Esophagus muscularis mucosa (tissue), 4 donors: ENCODE measurements around the gene NR0B2. TPM values are rescaled to one million over a fixed set of nuclear protein-coding genes. Genes with fewer than 3 reads are reported as not detected.

Source experiments
- DNase-seq: peaks from one replicate; pipeline ENCODE4 v3.0.0-alpha.2; 2017; ENCODE audit errors: extremely low spot score
- H3K27ac ChIP-seq, 4 donors: fragments of 200-600 bp; sonication (generic); replicated peaks in 1 of 4; 1 replicate in 3 of 4; 2 replicates in 1 of 4; pipeline ENCODE4 v1.5.1; 2016 to 2019; ENCODE audit warnings: mild to moderate bottlenecking in 1 of 4
- H3K27me3 ChIP-seq, 4 donors: fragments of 200-600 bp; sonication (generic); one replicate each; pipeline versions ENCODE4 v1.5.1 to v1.6.0; 2016 to 2019
- H3K36me3 ChIP-seq, 4 donors: fragments of 200-600 bp; sonication (generic); one replicate each; pipeline ENCODE4 v1.5.1; 2016 to 2019
- H3K4me1 ChIP-seq, 4 donors: fragments of 200-600 bp; sonication (generic); one replicate each; pipeline ENCODE4 v1.5.1; 2016 to 2019
- H3K4me3 ChIP-seq, 4 donors: fragments of 200-600 bp; sonication (generic); 1 replicate in 2 of 4; 2 replicates in 2 of 4; pipeline ENCODE4 v1.5.1; 2016 to 2019; ENCODE audit warnings: mild to moderate bottlenecking in 4 of 4, moderate library complexity in 1 of 4
- H3K9me3 ChIP-seq, 4 donors: fragments of 200-600 bp; sonication (generic); 1 replicate in 3 of 4; 2 replicates in 1 of 4; pipeline ENCODE4 v1.5.1; 2016 to 2019
- EP300 ChIP-seq: sonication (generic); formaldehyde crosslinking; IDR thresholded peaks from one replicate; pipeline ENCODE4 v1.6.1; 2017; ENCODE audit warnings: antibody characterized with exemption
- POLR2A ChIP-seq: fragments of 450-650 bp; IDR thresholded peaks from one replicate; pipeline ENCODE4 v1.6.1; 2017; ENCODE audit warnings: antibody characterized with exemption, moderate library complexity, mild to moderate bottlenecking, low read depth
- POLR2AphosphoS5 ChIP-seq, 2 donors: sonication (generic); formaldehyde crosslinking; IDR thresholded peaks; one replicate each; pipeline ENCODE4 v1.6.1; 2017; ENCODE audit warnings: antibody characterized with exemption in 2 of 2
- WGBS: methylation state at CpG from one replicate; pipeline ENCODE4 v1.1.5; 2018; 5-methylcytosine and 5-hydroxymethylcytosine counted together
- intact Hi-C: fragments of 100-400 bp; cut with DNase I; formaldehyde crosslinking; loops from one replicate; pipeline ENCODE4 v1.15.1; 2023
- total RNA-seq, 4 donors: library from RNA; depleted of rRNA; stranded (reverse); fragments of >200 nt; gene quantifications; one replicate each; pipeline versions ENCODE4 v1.1.0 to v1.2.1, GENCODE V29; 2016
- TF ChIP-seq, protein P1 (sequence below), 3 experiments: fragments of 200-600 bp in 2 of 3; fragments of 450-650 bp in 1 of 3; sonication (generic) in 2 of 3; IDR thresholded peaks; one replicate each; pipeline ENCODE4 v1.5.1; 2017 to 2019; ENCODE audit warnings: antibody characterized with exemption in 3 of 3, mild to moderate bottlenecking in 2 of 3, moderate library complexity in 1 of 3

Gene NR0B2
- total RNA-seq, 4 donors from 2014 or later: not detected

DNA sequence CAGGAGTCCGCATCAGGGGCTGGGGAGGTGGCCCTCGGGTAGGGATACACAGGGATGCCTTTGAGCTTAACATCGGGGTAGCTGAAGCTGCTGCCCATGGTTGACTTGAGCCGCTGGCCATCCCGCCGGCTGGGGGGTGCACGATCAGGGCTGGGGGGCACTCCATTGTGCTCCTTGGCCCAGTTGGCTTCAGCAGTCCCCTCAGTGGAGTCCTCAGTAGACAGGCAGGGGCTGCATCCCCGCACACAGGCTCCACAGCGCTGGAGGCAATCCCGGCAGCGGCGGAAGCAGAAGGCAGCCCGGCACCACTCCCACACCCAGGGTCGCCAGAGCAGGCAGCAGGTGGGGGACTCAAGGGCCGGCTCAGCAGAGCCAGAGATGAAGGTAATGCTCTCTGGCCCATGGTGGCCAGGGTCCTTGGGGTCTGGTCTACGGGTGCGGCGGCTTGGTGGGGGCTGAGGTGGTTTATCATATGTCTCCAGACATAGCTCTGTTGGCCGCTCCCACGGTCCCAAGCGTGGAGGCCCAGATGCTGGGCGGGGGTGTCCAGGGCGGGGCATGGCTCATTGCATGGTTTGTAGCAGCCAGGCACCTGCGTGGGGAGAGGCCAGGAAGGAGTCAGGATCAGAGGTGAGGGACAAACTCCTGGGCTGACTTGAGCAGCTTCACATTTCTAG is 38.2 kb upstream of the NR0B2 start:
- H3K27ac ChIP-seq: no peak overlapping the region
- TF ChIP-seq, protein P1, sequence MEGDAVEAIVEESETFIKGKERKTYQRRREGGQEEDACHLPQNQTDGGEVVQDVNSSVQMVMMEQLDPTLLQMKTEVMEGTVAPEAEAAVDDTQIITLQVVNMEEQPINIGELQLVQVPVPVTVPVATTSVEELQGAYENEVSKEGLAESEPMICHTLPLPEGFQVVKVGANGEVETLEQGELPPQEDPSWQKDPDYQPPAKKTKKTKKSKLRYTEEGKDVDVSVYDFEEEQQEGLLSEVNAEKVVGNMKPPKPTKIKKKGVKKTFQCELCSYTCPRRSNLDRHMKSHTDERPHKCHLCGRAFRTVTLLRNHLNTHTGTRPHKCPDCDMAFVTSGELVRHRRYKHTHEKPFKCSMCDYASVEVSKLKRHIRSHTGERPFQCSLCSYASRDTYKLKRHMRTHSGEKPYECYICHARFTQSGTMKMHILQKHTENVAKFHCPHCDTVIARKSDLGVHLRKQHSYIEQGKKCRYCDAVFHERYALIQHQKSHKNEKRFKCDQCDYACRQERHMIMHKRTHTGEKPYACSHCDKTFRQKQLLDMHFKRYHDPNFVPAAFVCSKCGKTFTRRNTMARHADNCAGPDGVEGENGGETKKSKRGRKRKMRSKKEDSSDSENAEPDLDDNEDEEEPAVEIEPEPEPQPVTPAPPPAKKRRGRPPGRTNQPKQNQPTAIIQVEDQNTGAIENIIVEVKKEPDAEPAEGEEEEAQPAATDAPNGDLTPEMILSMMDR (IDR thresholded peaks at IDR 0.05): no peak
- TF ChIP-seq POLR2A (no peak), EP300 (no peak), POLR2AphosphoS5 (IDR thresholded peaks at IDR 0.05) (no peak)
- H3K4me1 ChIP-seq: no peaks in the 10 kb centered on the region
- peaks cover 0 to 13% (median 5%) of the 10 kb centered on the region in 4 donors for H3K9me3 ChIP-seq
- H3K4me3 ChIP-seq: no peak overlapping the region
- intact Hi-C loops: no loop called here
- no peak for DNase-seq
- 92% methylated on average over 18 of the region's 24 CpGs for WGBS
- peaks cover 0 to 36% (median 0%) of the 10 kb centered on the region in 4 donors for H3K27me3 ChIP-seq
- peaks cover 0 to 8% (median 5%) of the 10 kb centered on the region in 4 donors for H3K36me3 ChIP-seq

DNA sequence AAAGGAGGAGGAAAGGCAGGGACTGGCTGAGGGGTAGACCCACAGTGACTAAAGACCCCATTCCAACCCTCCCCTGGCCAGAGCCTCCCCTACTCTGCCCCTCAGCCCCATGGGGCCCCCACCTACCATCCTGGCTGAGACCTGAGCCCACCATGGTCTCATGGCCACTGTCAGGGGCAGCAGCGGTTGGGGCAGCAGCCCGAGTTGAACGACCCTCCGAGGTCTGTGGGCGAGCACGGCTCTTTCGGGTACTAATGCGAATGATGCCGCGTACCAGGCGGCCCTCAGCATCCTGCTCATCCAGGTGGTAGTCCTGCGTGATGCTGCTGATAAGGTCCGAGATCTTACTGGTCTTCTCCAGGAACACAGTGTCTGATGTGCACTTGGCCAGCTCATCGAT is 37.4 kb upstream of the NR0B2 start:
- Histone ChIP-seq H3K27ac (no peak overlapping the region), H3K36me3 (peaks cover 0 to 16% (median 13%) of the 10 kb centered on the region in 4 donors), H3K4me3 (no peak overlapping the region), H3K9me3 (peaks cover 0 to 7% (median 2%) of the 10 kb centered on the region in 4 donors), H3K4me1 (no peaks in the 10 kb centered on the region), H3K27me3 (peaks cover 0 to 29% (median 0%) of the 10 kb centered on the region in 4 donors)
- no peak for DNase-seq
- TF ChIP-seq, protein P1 (IDR thresholded peaks at IDR 0.05): no peak
- TF ChIP-seq EP300 (no peak), POLR2AphosphoS5 (IDR thresholded peaks at IDR 0.05) (no peak), POLR2A (no peak)
- intact Hi-C loops: no loop called here
- 94% methylated on average over 6 of the region's 14 CpGs for WGBS

DNA sequence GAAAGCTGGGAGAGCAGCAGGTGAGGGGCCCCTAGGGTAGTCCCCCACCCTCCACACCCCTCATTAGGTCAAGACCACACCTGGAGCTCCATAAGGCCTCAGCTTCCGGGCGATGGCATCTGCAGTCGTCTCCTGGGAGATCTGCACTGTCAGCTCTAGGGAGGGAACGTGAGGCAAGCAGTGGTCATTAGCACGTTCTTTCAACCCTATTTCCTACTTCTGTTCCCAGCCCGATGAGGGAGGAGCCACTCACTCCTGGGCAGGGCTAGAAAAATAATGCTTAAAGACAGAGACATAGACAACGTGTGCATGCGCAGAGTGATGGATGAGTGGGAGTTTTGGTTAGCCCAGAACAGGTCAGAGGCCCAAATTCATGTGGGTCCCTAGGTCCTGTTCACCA is 36.8 kb upstream of the NR0B2 start:
- no peak for TF ChIP-seq POLR2A
- TF ChIP-seq EP300: no peak
- TF ChIP-seq POLR2AphosphoS5 (IDR thresholded peaks at IDR 0.05): no peak
- TF ChIP-seq, protein P1 (IDR thresholded peaks at IDR 0.05): no peak
- Histone ChIP-seq H3K9me3 (peaks cover 0 to under 1% (median 0%) of the 10 kb centered on the region in 4 donors), H3K4me3 (no peak overlapping the region), H3K4me1 (peaks cover 0 to 2% (median 0%) of the 10 kb centered on the region in 4 donors), H3K36me3 (peaks cover 4 to 22% (median 19%) of the 10 kb centered on the region in 4 donors), H3K27me3 (peaks cover 0 to 23% (median 0%) of the 10 kb centered on the region in 4 donors), H3K27ac (no peak overlapping the region)
- WGBS: 59% methylated on average over 8 of the region's 8 CpGs
- intact Hi-C loops: no loop called here
- no peak for DNase-seq

DNA sequence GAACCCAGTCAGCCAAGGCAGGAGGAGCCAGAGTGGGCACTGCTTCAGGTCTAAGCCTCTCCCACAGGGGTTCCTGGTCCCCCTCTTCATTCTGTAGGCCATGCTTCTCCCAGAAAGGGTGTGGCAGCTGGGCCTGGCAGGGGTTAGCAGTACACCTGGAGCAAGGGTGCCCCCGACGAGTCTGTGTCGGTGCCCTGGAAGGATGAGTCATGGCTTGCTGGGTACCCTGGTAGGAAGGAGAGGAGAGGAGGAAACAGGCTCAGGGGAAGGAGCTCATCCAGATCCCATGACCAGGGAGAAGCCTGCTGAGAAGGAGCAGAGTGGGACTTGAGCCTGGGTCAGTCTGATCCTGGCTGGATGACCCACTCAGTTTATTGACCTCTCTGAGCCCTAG is 36.1 kb upstream of the NR0B2 start:
- Histone ChIP-seq H3K4me1 (peaks cover 0 to 4% (median 0%) of the 10 kb centered on the region in 4 donors), H3K9me3 (no peaks in the 10 kb centered on the region), H3K36me3 (peaks cover 10 to 29% (median 26%) of the 10 kb centered on the region in 4 donors), H3K27me3 (peaks cover 0 to 16% (median 0%) of the 10 kb centered on the region in 4 donors), H3K4me3 (no peak overlapping the region), H3K27ac (no peak overlapping the region)
- intact Hi-C loops: no loop called here
- no peak for TF ChIP-seq POLR2A
- no peak for TF ChIP-seq POLR2AphosphoS5 (IDR thresholded peaks at IDR 0.05)
- TF ChIP-seq, protein P1 (IDR thresholded peaks at IDR 0.05): no peak
- no peak for TF ChIP-seq EP300
- no peak for DNase-seq
- WGBS: 93% methylated on average over 3 of the region's 3 CpGs
